GM19193 (cell line): ENCODE data around the gene PNPLA7.

ENCODE experiments used
- POLR2A ChIP-seq: IDR thresholded peaks from 4 replicates; pipeline ENCODE4 v1.6.1; 2011; ENCODE audit not compliant: insufficient read depth, insufficient read length; ENCODE audit errors: extremely low read depth

Gene PNPLA7

GRCh38 chr9:137580209-137580953, 30.2 kb upstream of the PNPLA7 start:
- TF ChIP-seq POLR2A, result no peak

GRCh38 chr9:137579259-137579604, 29.0 kb upstream of the PNPLA7 start:
- TF ChIP-seq POLR2A, result no peak

DNA sequence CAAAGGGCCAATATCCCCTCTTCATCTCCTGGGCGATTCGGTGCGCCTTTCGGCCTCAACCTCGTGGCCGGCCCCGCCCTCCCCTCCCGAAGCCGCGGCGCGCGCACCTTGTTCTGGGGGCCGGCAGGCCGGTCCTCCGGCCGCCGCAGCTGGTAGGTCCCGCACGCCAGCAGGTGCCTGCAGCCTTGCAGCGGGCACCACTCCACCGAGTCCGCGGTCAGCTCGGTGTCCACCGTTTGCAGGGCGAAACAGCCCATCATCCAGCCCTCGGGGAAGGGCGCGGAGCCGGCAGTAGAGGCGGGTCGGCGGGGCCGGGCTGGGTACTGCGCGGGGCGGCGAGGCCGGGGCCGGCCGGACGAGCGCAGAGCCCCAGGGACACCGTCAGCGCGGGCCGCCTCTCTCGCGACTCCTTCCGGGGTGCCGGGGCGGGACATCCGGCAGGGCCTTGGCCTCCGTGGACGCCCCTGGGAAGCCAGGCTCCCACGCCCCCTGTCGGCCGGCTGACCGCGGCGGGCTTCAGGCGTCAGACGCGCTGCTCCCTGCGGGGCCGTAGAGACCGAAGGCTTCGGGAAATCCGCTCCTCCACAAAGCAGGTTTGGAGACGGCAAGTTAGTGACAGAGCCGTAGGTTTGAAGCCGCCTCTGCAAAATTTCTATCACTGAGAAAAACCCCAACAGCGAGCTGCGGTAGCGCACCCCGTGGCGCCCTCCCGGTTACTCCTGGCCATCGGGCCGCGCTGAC, 28.5 kb upstream of the PNPLA7 start, which contains the start of gene DPH7:
DPH7 (minus strand) TSS at position 408 of the 741 bp plus-strand sequence; CDS start at position 260, 148 bp downstream.
- peak; percentile 87 for TF ChIP-seq POLR2A

- no peak for TF ChIP-seq POLR2A
Observed at GRCh38 chr9:137575716-137576411, 25.7 kb upstream of the PNPLA7 start.

GRCh38 chr9:137575364-137575715, 25.1 kb upstream of the PNPLA7 start:
- no peak for TF ChIP-seq POLR2A

- no peak for TF ChIP-seq POLR2A
Observed at GRCh38 chr9:137574192-137574591, 24.0 kb upstream of the PNPLA7 start.

DNA sequence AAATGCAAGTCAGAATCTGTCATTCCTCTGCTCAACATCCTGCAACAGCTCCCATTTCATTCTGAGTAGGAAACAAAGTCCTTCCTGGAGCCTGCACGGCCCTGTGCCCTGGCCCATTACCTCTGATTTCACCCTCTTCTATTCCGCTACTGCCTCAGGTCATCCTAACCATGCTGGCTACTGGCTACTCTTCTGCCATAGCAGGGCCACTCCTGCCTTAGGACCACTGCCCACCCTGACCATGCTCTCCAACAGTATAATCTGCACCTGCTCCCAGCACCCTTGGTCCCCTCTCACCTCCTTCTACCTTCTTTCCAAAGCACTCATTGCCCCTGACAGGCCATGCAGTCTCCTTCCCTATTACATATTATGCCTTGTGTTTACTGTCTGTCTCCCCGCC, 20.4 kb upstream of the PNPLA7 start:
- TF ChIP-seq POLR2A, result no peak

GRCh38 chr9:137569609-137570203, 19.5 kb upstream of the PNPLA7 start:
- no peak for TF ChIP-seq POLR2A

- no peak for TF ChIP-seq POLR2A
Observed at GRCh38 chr9:137564817-137565411, 14.7 kb upstream of the PNPLA7 start.

DNA sequence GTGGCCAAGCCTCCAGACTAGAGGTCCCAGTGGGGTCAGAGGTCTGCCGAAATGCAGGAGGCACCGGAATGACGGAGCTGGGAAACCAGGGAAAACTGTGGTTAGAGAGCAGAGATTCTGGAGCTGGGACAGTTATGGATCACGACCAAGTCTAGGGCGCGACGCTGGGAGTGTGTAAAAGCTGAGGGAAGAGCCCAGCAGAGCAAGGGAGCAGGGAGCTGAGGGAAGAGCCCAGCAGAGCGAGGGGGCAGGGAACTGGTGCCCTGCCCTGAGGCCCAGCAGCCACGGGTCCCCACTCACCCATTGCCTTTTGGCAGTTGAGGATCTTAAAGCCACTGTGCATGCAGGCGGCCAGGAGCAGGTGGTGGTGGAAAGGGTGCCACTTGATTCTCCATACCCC, 13.9 kb upstream of the PNPLA7 start:
- no peak for TF ChIP-seq POLR2A

DNA sequence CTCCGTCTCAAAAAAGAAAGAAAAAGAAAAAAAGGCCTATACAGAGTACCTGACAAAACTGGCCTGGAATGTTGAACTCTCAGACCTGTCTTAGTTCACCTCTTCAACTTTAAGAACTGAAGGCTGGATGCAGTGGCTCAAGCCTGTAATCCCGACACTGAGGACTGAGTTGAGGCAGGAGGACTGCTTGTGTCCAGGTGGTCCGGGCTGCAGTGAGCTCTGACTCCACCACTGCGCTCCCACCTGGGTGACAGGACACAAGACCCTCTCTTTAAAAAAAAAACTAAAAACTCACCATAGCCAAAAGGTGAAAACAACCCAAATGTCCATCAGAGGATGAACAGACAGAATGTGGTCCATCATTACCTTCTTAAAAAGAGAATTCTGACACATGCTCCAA, 7.9 kb upstream of the PNPLA7 start:
- TF ChIP-seq POLR2A, result no peak

DNA sequence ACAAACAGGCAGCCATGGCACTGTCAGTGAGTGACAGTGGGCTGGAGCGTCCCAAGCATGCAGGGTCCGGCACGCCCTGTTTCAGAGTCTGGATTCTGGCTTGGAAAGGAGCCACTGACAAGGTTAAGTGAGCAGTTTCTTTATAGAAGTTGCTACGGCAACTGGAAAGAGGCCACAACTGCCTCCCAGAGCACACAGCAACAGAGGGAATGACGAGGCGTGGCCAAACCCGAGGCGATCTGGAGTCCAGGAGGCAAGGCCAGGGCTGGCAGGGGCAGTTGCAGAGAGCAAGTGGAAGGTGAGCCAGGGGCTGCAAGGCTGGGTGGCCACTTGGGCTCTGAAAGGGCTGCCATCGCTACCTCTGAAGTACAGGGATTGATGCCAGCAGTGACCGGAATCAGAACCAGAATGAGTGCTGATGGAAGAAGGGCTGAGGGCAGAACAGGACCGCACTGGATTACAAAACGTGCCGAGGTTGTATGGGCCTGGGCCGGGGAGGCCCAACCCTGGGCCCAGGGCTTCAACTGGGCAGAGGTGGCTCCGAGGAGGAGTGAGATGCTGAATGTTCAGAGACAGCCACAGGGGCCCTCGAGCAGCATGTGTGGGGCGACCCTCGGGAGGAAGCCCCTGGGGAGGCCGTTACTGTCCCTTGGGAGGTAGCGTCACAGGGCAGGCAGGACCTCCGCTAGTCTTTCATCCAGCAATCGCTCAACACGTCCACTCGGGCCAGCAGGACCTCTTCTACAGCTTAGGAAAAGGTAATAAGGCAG, 6.1 kb upstream of the PNPLA7 start:
- TF ChIP-seq POLR2A, result no peak

- no peak for TF ChIP-seq POLR2A
Observed at GRCh38 chr9:137555179-137555578, 5.0 kb upstream of the PNPLA7 start.

DNA sequence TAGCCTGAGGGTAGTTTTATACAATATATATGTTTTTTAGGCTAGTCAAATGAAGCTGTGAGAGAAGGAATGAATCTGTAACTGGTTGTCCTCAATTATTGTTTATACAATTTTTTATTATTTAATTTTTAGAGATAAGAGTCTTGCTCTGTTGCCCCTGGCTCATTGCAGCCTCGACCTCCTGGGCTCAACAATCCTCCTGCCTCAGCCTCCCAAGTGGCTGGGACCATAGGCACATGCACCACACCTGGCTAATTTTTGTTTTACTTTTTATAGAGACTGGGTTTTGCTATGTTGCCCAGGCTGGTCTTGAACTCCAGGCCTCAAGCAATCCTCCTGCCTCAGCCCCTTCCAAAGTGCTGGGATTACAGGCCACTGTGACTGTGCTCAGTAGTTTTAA, 4.1 kb upstream of the PNPLA7 start:
- no peak for TF ChIP-seq POLR2A
